K562 (cell line): ENCODE measurements around the gene OR4D9. TPM values are rescaled to one million over a fixed set of nuclear protein-coding genes. Genes with fewer than 3 reads are reported as not detected.

Source experiments
- ARHGAP35 ChIP-seq: fragments of 450-650 bp; IDR thresholded peaks from 2 replicates; pipeline ENCODE4 v1.6.1; 2018; ENCODE audit not compliant: partially characterized antibody
- BACH1 ChIP-seq: fragments of 200-800 bp; sonication (Bioruptor generic); IDR thresholded peaks from 2 replicates; pipeline ENCODE4 v1.6.1; 2016; ENCODE audit warnings: missing genetic modification characterization, missing compliant biosample characterization
- BRCA1 ChIP-seq, 2 experiments: fragments of 450-650 bp in 1 of 2; sonication (generic) in 1 of 2; formaldehyde crosslinking in 1 of 2; IDR thresholded peaks; 2 replicates each; pipeline versions ENCODE4 v1.5.0 to v1.6.1; 2017 to 2020; ENCODE audit warnings: mild to moderate bottlenecking in 1 of 2, missing genetic modification reagents in 1 of 2
- FOXK1 ChIP-seq: sonication (generic); formaldehyde crosslinking; IDR thresholded peaks from 2 replicates; pipeline ENCODE4 v1.8.0; 2022; ENCODE audit warnings: missing genetic modification reagents, mild to moderate bottlenecking, borderline replicate concordance
- HDAC3 ChIP-seq: fragments of 450-650 bp; IDR thresholded peaks from 2 replicates; pipeline ENCODE4 v1.6.1; 2018; ENCODE audit warnings: borderline replicate concordance, mild to moderate bottlenecking, moderate library complexity; ENCODE audit not compliant: partially characterized antibody
- POLR2AphosphoS2 ChIP-seq: IDR thresholded peaks from 2 replicates; pipeline ENCODE4 v1.6.1; 2012; ENCODE audit warnings: low read length, improper control_type of control experiment
- ZNF197 ChIP-seq: fragments of 200-800 bp; sonication (Bioruptor generic); IDR thresholded peaks from 2 replicates; pipeline ENCODE4 v1.6.1; 2016; ENCODE audit warnings: low read depth, missing genetic modification characterization, missing compliant biosample characterization
- ZNF274 ChIP-seq: IDR thresholded peaks from 2 replicates; pipeline ENCODE4 v1.6.1; 2011; ENCODE audit warnings: low read depth, mild to moderate bottlenecking, low read length, moderate library complexity, borderline replicate concordance
- polyA plus RNA-seq, 8 experiments: library from polyadenylated mRNA; depleted of rRNA in 4 of 8; stranded (reverse) in 5 of 8; unstranded in 3 of 8; fragments of >200 nt; fragmentation: Nextera tagmentation in 2 of 8; fragmentation: Illumina TruSeq in 1 of 8; extraction: Ambion mirVana in 2 of 8; extraction: Trizol in 1 of 8; gene quantifications; 2 replicates each; pipeline versions ENCODE4 v1.2.1 to v1.2.3, GENCODE V29; 2011 to 2014; ENCODE audit warnings: inconsistent platforms in 1 of 8, missing spikeins in 1 of 8
- total RNA-seq, 7 experiments: library from RNA; depleted of rRNA in 6 of 7; stranded (reverse); fragments of >200 nt in 6 of 7; fragmentation: Illumina TruSeq in 2 of 7; extraction: Trizol in 2 of 7; gene quantifications; 2 replicates each; pipeline versions ENCODE4 v1.2.1 to v1.2.3, GENCODE V29; 2011 to 2021; ENCODE audit warnings: low replicate concordance in 1 of 7
- TF ChIP-seq, protein P1 (sequence below): fragments of 250-450 bp; sonication (Bioruptor Pico); IDR thresholded peaks from 2 replicates; pipeline ENCODE4 v1.4.0; 2020; ENCODE audit warnings: mild to moderate bottlenecking, moderate library complexity
- TF ChIP-seq, protein P2 (sequence below): sonication (generic); formaldehyde crosslinking; IDR thresholded peaks from 2 replicates; pipeline ENCODE4 v1.8.1; 2022; ENCODE audit warnings: missing genetic modification reagents
- TF ChIP-seq, protein P3 (sequence below): fragments of 450-650 bp; IDR thresholded peaks from 2 replicates; pipeline ENCODE4 v1.6.1; 2017; ENCODE audit warnings: antibody characterized with exemption, mild to moderate bottlenecking
- TF ChIP-seq, protein P4 (sequence below): sonication (generic); formaldehyde crosslinking; IDR thresholded peaks from 2 replicates; pipeline ENCODE4 v1.5.0; 2020; ENCODE audit warnings: missing genetic modification reagents

Gene OR4D9
- total and polyA plus RNA-seq, 9 of the 15 experiments (the other 6 are each of a cell fraction or from before 2014, with no cell fraction given) = not detected

DNA sequence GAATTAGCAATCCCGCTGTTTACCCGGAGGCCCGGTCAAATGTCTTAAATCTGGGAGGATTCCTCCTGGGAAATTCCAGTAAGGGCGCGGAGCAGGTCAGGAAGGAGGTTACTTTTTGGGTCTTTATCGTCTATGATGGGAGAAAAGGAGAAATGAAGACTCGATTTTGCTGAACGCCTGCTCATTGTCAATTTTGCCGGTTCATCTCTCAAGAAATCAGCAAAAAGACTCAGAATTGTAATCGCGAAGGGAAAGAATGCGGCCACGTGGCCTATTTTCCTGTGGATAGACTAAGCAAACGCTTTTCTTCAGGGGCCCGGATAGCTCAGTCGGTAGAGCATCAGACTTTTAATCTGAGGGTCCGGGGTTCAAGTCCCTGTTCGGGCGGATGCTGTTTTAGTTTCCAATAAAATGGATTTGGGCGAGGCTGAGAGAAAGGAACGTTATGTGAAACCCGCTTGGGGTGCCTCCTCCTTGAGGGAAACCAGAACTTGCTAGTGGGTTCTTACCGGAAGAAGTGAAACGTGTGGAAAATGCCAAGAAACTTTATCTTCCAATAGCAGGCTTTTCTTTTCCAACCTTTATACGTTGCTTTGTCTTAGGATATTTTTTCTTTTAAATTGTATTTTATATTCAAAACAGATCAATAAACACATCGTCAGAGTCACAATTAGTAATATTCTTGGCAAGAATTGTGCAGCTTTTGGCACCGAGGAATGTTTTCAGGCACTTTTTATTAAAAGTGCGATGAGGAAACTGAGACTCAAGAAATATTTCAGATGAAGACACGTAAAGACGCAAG, 45.0 kb downstream of the OR4D9 start (continued):
- TF ChIP-seq, protein P1, sequence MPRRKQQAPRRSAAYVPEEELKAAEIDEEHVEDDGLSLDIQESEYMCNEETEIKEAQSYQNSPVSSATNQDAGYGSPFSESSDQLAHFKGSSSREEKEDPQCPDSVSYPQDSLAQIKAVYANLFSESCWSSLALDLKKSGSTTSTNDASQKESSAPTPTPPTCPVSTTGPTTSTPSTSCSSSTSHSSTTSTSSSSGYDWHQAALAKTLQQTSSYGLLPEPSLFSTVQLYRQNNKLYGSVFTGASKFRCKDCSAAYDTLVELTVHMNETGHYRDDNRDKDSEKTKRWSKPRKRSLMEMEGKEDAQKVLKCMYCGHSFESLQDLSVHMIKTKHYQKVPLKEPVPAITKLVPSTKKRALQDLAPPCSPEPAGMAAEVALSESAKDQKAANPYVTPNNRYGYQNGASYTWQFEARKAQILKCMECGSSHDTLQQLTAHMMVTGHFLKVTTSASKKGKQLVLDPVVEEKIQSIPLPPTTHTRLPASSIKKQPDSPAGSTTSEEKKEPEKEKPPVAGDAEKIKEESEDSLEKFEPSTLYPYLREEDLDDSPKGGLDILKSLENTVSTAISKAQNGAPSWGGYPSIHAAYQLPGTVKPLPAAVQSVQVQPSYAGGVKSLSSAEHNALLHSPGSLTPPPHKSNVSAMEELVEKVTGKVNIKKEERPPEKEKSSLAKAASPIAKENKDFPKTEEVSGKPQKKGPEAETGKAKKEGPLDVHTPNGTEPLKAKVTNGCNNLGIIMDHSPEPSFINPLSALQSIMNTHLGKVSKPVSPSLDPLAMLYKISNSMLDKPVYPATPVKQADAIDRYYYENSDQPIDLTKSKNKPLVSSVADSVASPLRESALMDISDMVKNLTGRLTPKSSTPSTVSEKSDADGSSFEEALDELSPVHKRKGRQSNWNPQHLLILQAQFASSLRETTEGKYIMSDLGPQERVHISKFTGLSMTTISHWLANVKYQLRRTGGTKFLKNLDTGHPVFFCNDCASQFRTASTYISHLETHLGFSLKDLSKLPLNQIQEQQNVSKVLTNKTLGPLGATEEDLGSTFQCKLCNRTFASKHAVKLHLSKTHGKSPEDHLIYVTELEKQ (CRISPR knock-in tag) = no peak
- no peak for TF ChIP-seq BRCA1 (IDR thresholded peaks at IDR 0.05)
- TF ChIP-seq BRCA1 (CRISPR knock-in tag; IDR thresholded peaks at IDR 0.05) = no peak
- TF ChIP-seq HDAC3 = peak; percentile 39
- TF ChIP-seq, protein P2, sequence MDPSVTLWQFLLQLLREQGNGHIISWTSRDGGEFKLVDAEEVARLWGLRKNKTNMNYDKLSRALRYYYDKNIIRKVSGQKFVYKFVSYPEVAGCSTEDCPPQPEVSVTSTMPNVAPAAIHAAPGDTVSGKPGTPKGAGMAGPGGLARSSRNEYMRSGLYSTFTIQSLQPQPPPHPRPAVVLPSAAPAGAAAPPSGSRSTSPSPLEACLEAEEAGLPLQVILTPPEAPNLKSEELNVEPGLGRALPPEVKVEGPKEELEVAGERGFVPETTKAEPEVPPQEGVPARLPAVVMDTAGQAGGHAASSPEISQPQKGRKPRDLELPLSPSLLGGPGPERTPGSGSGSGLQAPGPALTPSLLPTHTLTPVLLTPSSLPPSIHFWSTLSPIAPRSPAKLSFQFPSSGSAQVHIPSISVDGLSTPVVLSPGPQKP (CRISPR knock-in tag) = no peak
- TF ChIP-seq POLR2AphosphoS2 = no peak
- TF ChIP-seq, protein P3, sequence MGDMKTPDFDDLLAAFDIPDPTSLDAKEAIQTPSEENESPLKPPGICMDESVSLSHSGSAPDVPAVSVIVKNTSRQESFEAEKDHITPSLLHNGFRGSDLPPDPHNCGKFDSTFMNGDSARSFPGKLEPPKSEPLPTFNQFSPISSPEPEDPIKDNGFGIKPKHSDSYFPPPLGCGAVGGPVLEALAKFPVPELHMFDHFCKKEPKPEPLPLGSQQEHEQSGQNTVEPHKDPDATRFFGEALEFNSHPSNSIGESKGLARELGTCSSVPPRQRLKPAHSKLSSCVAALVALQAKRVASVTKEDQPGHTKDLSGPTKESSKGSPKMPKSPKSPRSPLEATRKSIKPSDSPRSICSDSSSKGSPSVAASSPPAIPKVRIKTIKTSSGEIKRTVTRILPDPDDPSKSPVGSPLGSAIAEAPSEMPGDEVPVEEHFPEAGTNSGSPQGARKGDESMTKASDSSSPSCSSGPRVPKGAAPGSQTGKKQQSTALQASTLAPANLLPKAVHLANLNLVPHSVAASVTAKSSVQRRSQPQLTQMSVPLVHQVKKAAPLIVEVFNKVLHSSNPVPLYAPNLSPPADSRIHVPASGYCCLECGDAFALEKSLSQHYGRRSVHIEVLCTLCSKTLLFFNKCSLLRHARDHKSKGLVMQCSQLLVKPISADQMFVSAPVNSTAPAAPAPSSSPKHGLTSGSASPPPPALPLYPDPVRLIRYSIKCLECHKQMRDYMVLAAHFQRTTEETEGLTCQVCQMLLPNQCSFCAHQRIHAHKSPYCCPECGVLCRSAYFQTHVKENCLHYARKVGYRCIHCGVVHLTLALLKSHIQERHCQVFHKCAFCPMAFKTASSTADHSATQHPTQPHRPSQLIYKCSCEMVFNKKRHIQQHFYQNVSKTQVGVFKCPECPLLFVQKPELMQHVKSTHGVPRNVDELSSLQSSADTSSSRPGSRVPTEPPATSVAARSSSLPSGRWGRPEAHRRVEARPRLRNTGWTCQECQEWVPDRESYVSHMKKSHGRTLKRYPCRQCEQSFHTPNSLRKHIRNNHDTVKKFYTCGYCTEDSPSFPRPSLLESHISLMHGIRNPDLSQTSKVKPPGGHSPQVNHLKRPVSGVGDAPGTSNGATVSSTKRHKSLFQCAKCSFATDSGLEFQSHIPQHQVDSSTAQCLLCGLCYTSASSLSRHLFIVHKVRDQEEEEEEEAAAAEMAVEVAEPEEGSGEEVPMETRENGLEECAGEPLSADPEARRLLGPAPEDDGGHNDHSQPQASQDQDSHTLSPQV = peak; percentile 90
- TF ChIP-seq ZNF274 = no peak
- TF ChIP-seq, protein P4, sequence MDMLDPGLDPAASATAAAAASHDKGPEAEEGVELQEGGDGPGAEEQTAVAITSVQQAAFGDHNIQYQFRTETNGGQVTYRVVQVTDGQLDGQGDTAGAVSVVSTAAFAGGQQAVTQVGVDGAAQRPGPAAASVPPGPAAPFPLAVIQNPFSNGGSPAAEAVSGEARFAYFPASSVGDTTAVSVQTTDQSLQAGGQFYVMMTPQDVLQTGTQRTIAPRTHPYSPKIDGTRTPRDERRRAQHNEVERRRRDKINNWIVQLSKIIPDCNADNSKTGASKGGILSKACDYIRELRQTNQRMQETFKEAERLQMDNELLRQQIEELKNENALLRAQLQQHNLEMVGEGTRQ = peak; percentile 82
- no peak for TF ChIP-seq FOXK1 (CRISPR knock-in tag)
- TF ChIP-seq ZNF197 (CRISPR knock-in tag) = peak; percentile 46; the same call in 1 of the 2 replicates
- no peak for TF ChIP-seq BACH1
- no peak for TF ChIP-seq ARHGAP35
